NCI-H748 (cell line): Measurements from ENCODE around the gene TFPI.

Experiments
- DNase-seq: peaks from one replicate; lab custom pipeline; 2025; ENCODE audit not compliant: unreplicated experiment; lab: John Stamatoyannopoulos, UW

TFPI gene

GRCh38 chr2:187506416-187506815 lies 47.8 kb downstream of the TFPI start:
- no peak for DNase-seq

- no peak for DNase-seq
Observed at GRCh38 chr2:187505065-187505672, 49.1 kb downstream of the TFPI start.

- no peak for DNase-seq
Observed at GRCh38 chr2:187504312-187504921, 49.8 kb downstream of the TFPI start.

GRCh38 chr2:187503700-187504099 lies 50.5 kb downstream of the TFPI start:
- DNase-seq: no peak

GRCh38 chr2:187502467-187502866 lies 51.8 kb downstream of the TFPI start:
- DNase-seq: no peak

GRCh38 chr2:187500585-187501359 lies 53.5 kb downstream of the TFPI start:
- DNase-seq: peak; percentile 44

GRCh38 chr2:187499941-187500532 lies 54.2 kb downstream of the TFPI start:
- peak; percentile 79 for DNase-seq

GRCh38 chr2:187497858-187498463 lies 56.3 kb downstream of the TFPI start:
- peak; percentile 30 for DNase-seq

GRCh38 chr2:187497140-187497539 lies 57.1 kb downstream of the TFPI start:
- DNase-seq: no peak

GRCh38 chr2:187495324-187495723 lies 58.9 kb downstream of the TFPI start:
- no peak for DNase-seq

- no peak for DNase-seq
Observed at GRCh38 chr2:187493877-187494568, 60.2 kb downstream of the TFPI start.

- no peak for DNase-seq
Observed at GRCh38 chr2:187493180-187493579, 61.1 kb downstream of the TFPI start.

GRCh38 chr2:187486241-187486640 lies 68.0 kb downstream of the TFPI start:
- no peak for DNase-seq

GRCh38 chr2:187485523-187485922 lies 68.7 kb downstream of the TFPI start:
- DNase-seq: no peak

GRCh38 chr2:187483537-187483936 lies 70.7 kb downstream of the TFPI start:
- no peak for DNase-seq

- DNase-seq: no peak
Observed at GRCh38 chr2:187482796-187483195, 71.4 kb downstream of the TFPI start.

- no peak for DNase-seq
Observed at GRCh38 chr2:187481543-187481942, 72.7 kb downstream of the TFPI start.

GRCh38 chr2:187478719-187479118 lies 75.5 kb downstream of the TFPI start:
- no peak for DNase-seq

- no peak for DNase-seq
Observed at GRCh38 chr2:187477051-187477450, 77.2 kb downstream of the TFPI start.

GRCh38 chr2:187475499-187476248 lies 78.6 kb downstream of the TFPI start:
- no peak for DNase-seq
